GM12878 (cell line): Measurements from ENCODE around the gene SPATA31C1.

Experiments used
- SRF ChIP-seq, 2 experiments: IDR thresholded peaks; 2 replicates each; pipeline ENCODE4 v1.6.1; 2011; ENCODE audit warnings: low read depth in 2 of 2, low read length in 2 of 2, mild to moderate bottlenecking in 1 of 2, moderate library complexity in 1 of 2
- STAT3 ChIP-seq: IDR thresholded peaks from 2 replicates; pipeline ENCODE4 v1.6.1; 2011; ENCODE audit warnings: low read depth, low read length, improper control_type of control experiment
- TARDBP ChIP-seq: IDR thresholded peaks from 2 replicates; pipeline ENCODE4 v1.6.1; 2016; ENCODE audit warnings: borderline replicate concordance
- ZSCAN29 ChIP-seq: fragments of 450-650 bp; IDR thresholded peaks from 2 replicates; pipeline ENCODE4 v1.6.1; 2017; ENCODE audit warnings: mild to moderate bottlenecking, moderate library complexity
- TF ChIP-seq, protein P1 (sequence below): fragments of 450-650 bp; IDR thresholded peaks from 2 replicates; pipeline ENCODE4 v1.6.1; 2017; ENCODE audit warnings: mild to moderate bottlenecking
- TF ChIP-seq, protein P2 (sequence below): fragments of 450-650 bp; formaldehyde crosslinking; IDR thresholded peaks from 2 replicates; pipeline ENCODE4 v1.5.0; 2022; ENCODE audit warnings: mild to moderate bottlenecking, missing genetic modification characterization

DNA sequence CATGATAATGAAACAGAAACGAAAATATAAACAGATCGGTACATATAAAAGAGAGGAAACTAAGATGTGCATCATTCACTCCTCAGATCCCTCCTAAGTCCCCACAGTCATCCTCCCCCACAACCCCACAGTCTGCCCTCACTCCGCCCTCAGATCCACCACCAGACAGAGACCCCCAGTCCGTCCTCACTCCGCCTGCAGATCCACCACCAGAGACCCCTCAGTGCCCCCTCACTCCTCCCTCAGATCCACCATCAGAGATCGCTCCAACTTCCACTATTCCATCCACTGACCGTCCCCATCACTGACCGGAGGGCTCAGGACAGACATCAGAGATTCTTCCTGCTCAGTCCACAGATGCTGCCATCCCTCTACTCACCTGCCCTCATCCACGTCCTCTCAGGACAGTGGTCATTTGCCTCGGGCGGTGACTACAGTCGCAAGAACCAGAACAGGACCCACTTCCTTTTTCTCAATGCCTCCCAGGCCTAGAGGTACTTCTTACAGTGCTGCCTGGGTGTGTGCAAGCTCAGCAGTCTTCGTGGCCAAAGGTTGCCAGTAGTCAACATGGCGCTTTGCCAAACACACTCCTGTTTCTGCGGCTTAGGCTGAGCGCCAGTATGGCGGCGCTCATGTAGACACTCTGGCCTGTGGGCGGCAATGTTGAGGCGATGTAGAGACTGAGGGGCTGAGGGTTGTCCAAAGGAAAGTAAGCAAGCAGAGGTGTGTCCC is 8.3 kb upstream of the SPATA31C1 start:
- TF ChIP-seq, protein P1, sequence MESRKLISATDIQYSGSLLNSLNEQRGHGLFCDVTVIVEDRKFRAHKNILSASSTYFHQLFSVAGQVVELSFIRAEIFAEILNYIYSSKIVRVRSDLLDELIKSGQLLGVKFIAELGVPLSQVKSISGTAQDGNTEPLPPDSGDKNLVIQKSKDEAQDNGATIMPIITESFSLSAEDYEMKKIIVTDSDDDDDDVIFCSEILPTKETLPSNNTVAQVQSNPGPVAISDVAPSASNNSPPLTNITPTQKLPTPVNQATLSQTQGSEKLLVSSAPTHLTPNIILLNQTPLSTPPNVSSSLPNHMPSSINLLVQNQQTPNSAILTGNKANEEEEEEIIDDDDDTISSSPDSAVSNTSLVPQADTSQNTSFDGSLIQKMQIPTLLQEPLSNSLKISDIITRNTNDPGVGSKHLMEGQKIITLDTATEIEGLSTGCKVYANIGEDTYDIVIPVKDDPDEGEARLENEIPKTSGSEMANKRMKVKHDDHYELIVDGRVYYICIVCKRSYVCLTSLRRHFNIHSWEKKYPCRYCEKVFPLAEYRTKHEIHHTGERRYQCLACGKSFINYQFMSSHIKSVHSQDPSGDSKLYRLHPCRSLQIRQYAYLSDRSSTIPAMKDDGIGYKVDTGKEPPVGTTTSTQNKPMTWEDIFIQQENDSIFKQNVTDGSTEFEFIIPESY: no peak
- TF ChIP-seq ZSCAN29 (no peak), STAT3 (no peak), SRF (IDR thresholded peaks at IDR 0.05; ENCODE audit: low read depth in 2 of 2, low read length in 2 of 2) (no peak), TARDBP (no peak)
- TF ChIP-seq, protein P2, sequence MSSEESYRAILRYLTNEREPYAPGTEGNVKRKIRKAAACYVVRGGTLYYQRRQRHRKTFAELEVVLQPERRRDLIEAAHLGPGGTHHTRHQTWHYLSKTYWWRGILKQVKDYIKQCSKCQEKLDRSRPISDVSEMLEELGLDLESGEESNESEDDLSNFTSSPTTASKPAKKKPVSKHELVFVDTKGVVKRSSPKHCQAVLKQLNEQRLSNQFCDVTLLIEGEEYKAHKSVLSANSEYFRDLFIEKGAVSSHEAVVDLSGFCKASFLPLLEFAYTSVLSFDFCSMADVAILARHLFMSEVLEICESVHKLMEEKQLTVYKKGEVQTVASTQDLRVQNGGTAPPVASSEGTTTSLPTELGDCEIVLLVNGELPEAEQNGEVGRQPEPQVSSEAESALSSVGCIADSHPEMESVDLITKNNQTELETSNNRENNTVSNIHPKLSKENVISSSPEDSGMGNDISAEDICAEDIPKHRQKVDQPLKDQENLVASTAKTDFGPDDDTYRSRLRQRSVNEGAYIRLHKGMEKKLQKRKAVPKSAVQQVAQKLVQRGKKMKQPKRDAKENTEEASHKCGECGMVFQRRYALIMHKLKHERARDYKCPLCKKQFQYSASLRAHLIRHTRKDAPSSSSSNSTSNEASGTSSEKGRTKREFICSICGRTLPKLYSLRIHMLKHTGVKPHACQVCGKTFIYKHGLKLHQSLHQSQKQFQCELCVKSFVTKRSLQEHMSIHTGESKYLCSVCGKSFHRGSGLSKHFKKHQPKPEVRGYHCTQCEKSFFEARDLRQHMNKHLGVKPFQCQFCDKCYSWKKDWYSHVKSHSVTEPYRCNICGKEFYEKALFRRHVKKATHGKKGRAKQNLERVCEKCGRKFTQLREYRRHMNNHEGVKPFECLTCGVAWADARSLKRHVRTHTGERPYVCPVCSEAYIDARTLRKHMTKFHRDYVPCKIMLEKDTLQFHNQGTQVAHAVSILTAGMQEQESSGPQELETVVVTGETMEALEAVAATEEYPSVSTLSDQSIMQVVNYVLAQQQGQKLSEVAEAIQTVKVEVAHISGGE (CRISPR knock-in tag): no peak
